IPS-15b (cell line): ENCODE data around the gene PRR22.
"Not testable (repeated sequence)": the region's sequence is repeated elsewhere in the genome, so short reads cannot be mapped to it uniquely, and the experiment has no call there.

Source experiments
- H3K27me3 ChIP-seq: one replicate; pipeline ENCODE4 v1.6.1; 2013; ENCODE audit warnings: low read length; ENCODE audit not compliant: control insufficient read depth, insufficient read depth
- H3K36me3 ChIP-seq: one replicate; pipeline ENCODE4 v1.6.1; 2013; ENCODE audit warnings: low read length; ENCODE audit not compliant: control insufficient read depth, insufficient read depth
- H3K4me1 ChIP-seq: one replicate; pipeline ENCODE4 v1.6.1; 2013; ENCODE audit warnings: mild to moderate bottlenecking, low read length; ENCODE audit not compliant: control insufficient read depth, insufficient read depth
- H3K4me3 ChIP-seq: one replicate; pipeline ENCODE4 v1.5.1; 2013; ENCODE audit warnings: low read depth, low read length
- H3K9ac ChIP-seq: one replicate; pipeline ENCODE4 v1.6.1; 2013; ENCODE audit warnings: low read depth, mild to moderate bottlenecking, low read length
- H3K9me3 ChIP-seq: one replicate; pipeline ENCODE4 v1.6.1; 2013; ENCODE audit warnings: mild to moderate bottlenecking, low read length; ENCODE audit not compliant: control insufficient read depth, insufficient read depth

The PRR22 gene

DNA sequence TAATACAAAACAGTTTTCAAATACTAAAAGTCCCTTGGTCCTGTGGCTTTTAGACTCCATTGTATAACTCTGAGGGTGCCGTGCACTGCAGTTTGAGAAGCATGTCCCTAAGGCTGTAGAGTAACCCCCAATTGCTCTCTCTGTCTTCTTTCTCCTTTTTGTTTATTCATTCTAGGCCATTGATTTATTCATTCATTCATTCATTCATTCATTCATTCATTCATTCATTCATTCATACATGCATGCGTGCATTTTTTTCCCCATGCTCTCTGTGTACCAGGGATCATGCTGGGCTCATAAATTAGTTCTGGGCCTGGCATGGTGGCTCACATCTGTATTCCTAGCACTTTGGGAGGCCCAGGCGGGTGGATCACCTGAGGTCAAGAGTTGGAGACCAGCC is 19.3 kb downstream of the PRR22 start:
- H3K9me3 ChIP-seq, result no peaks in the 10 kb centered on the region
- H3K4me1 ChIP-seq, result no peaks in the 10 kb centered on the region
- H3K9ac ChIP-seq, result no peak overlapping the region
- H3K27me3 ChIP-seq, result no peaks in the 10 kb centered on the region
- H3K36me3 ChIP-seq, result no peaks in the 10 kb centered on the region
- H3K4me3 ChIP-seq, result no peak overlapping the region

- no peaks in the 10 kb centered on the region for H3K36me3 ChIP-seq
- H3K4me1 ChIP-seq, result no peaks in the 10 kb centered on the region
- no peaks in the 10 kb centered on the region for H3K9me3 ChIP-seq
- H3K27me3 ChIP-seq, result no peaks in the 10 kb centered on the region
- H3K9ac ChIP-seq, result no peak overlapping the region
- no peak overlapping the region for H3K4me3 ChIP-seq
Observed at GRCh38 chr19:5762608-5763217, 21.8 kb downstream of the PRR22 start.

DNA sequence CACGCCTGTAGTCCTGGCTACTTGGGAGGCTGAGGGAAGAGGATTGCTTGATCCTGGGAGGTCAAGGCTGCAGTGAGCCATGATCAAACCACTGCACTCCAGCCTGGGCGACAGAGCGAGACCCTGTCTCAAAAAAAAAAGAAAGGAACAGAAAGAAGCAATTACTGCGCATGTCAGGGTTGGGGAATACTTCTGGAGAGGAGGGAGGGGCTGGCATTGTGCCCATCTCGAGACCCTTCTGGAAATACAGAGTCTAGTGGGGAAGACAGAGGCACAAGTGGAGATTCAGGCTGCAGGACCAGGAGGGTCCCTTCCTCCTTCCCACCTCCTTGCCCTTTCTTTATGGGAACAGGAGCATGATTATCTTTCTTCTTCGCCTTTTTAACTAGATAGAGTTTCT is 30.8 kb downstream of the PRR22 start:
- Histone ChIP-seq H3K4me1 (no peaks in the 10 kb centered on the region), H3K9ac (no peak overlapping the region), H3K36me3 (no peaks in the 10 kb centered on the region), H3K9me3 (no peaks in the 10 kb centered on the region), H3K4me3 (no peak overlapping the region), H3K27me3 (no peaks in the 10 kb centered on the region)

- Histone ChIP-seq H3K27me3 (no peaks in the 10 kb centered on the region), H3K4me3 (no peak overlapping the region), H3K36me3 (no peaks in the 10 kb centered on the region), H3K9me3 (no peaks in the 10 kb centered on the region), H3K9ac (no peak overlapping the region), H3K4me1 (no peaks in the 10 kb centered on the region)
Observed at GRCh38 chr19:5751709-5752108, 32.8 kb downstream of the PRR22 start.

DNA sequence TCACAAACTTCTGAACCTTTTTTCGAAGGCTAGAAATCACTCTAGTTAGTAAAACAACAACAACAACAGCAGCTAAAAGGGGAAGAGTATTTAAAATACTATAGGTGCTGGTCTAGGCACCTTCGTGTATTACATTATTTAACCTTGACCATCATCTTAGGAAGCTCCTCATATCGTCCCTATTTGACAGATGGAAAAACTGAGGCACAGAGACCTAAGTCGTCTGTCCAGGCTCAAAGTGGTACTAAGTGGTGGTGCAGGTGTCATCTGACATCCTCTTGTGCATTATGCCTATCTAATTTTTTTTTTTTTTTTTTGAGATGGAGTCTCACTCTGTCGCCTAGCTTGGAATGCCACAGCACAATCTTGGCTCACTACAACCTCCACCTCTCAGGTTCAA is 35.0 kb downstream of the PRR22 start:
- no peaks in the 10 kb centered on the region for H3K27me3 ChIP-seq
- H3K9ac ChIP-seq, result no peak overlapping the region
- H3K4me3 ChIP-seq, result no peak overlapping the region
- no peaks in the 10 kb centered on the region for H3K9me3 ChIP-seq
- no peaks in the 10 kb centered on the region for H3K36me3 ChIP-seq
- H3K4me1 ChIP-seq, result no peaks in the 10 kb centered on the region

- not testable (repeated sequence) for H3K4me1 ChIP-seq, H3K9ac ChIP-seq, H3K27me3 ChIP-seq, H3K4me3 ChIP-seq, H3K36me3 ChIP-seq, H3K9me3 ChIP-seq
Observed at GRCh38 chr19:5748920-5749319, 35.6 kb downstream of the PRR22 start.

DNA sequence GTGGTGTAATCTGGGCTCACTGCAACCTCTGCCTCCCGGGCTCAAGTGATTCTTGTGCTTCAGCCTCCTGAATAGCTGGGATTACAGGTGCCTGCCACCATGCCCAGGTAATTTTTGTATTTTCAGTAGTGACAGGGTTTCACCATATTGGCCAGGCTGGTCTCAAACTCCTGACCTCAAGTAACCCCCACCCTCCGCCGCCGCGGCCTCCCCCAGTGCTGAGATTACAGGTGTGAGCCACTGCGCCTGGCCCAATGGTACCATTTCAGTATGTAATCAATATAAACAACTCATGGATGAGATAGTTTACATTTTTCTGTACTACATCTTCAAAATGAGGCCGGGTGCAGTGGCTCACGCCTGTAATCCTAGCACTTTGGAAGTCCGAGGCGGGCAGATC is 39.5 kb downstream of the PRR22 start:
- H3K9ac ChIP-seq, H3K36me3 ChIP-seq, H3K4me3 ChIP-seq, H3K27me3 ChIP-seq, H3K9me3 ChIP-seq, H3K4me1 ChIP-seq: not testable (repeated sequence)

GRCh38 chr19:5743630-5744029 is 40.9 kb downstream of the PRR22 start:
- H3K9me3 ChIP-seq, result no peaks in the 10 kb centered on the region
- no peak overlapping the region for H3K9ac ChIP-seq
- H3K4me1 ChIP-seq, result no peaks in the 10 kb centered on the region
- no peaks in the 10 kb centered on the region for H3K27me3 ChIP-seq
- no peak overlapping the region for H3K4me3 ChIP-seq
- no peaks in the 10 kb centered on the region for H3K36me3 ChIP-seq

- H3K9ac ChIP-seq, result no peak overlapping the region
- H3K4me1 ChIP-seq, result no peaks in the 10 kb centered on the region
- no peaks in the 10 kb centered on the region for H3K27me3 ChIP-seq
- H3K4me3 ChIP-seq, result no peak overlapping the region
- H3K36me3 ChIP-seq, result no peaks in the 10 kb centered on the region
- no peaks in the 10 kb centered on the region for H3K9me3 ChIP-seq
Observed at GRCh38 chr19:5742051-5742450, 42.5 kb downstream of the PRR22 start.

GRCh38 chr19:5738423-5738822 is 46.1 kb downstream of the PRR22 start:
- Histone ChIP-seq H3K9ac (no peak overlapping the region), H3K9me3 (no peaks in the 10 kb centered on the region), H3K4me3 (no peak overlapping the region), H3K4me1 (no peaks in the 10 kb centered on the region), H3K36me3 (no peaks in the 10 kb centered on the region), H3K27me3 (no peaks in the 10 kb centered on the region)

GRCh38 chr19:5733172-5733571 is 51.4 kb downstream of the PRR22 start:
- H3K4me1 ChIP-seq, H3K27me3 ChIP-seq, H3K4me3 ChIP-seq, H3K9ac ChIP-seq, H3K9me3 ChIP-seq, H3K36me3 ChIP-seq: not testable (repeated sequence)
